HG02970 (cell line): Measurements from ENCODE around the gene HERC4.
"Not testable (repeated sequence)": the region's sequence is repeated elsewhere in the genome, so short reads cannot be mapped to it uniquely, and the experiment has no call there.

Source experiments
- ATAC-seq: cut with Tn5 transposase; IDR thresholded peaks from one replicate; pipeline ENCODE4 v1.9.1; 2021; ENCODE audit warnings: mild to moderate bottlenecking, moderate library complexity, moderate number of reproducible peaks; ENCODE audit not compliant: unreplicated experiment, low FRiP score

The HERC4 gene

GRCh38 chr10:68052463-68052862, 22.6 kb downstream of the HERC4 start:
- no peak for ATAC-seq

- no peak for ATAC-seq
Measured at GRCh38 chr10:68049289-68050078, 25.6 kb downstream of the HERC4 start.

- no peak for ATAC-seq
Measured at GRCh38 chr10:68047554-68048327, 27.3 kb downstream of the HERC4 start.

GRCh38 chr10:68047122-68047521, 28.0 kb downstream of the HERC4 start:
- no peak for ATAC-seq

GRCh38 chr10:68046642-68047041, 28.4 kb downstream of the HERC4 start:
- ATAC-seq = no peak

GRCh38 chr10:68043030-68043429, 32.1 kb downstream of the HERC4 start:
- no peak for ATAC-seq

GRCh38 chr10:68032113-68032512, 43.0 kb downstream of the HERC4 start:
- ATAC-seq = no peak

- no peak for ATAC-seq
Measured at GRCh38 chr10:68027429-68027828, 47.7 kb downstream of the HERC4 start.

GRCh38 chr10:68023292-68023691, 51.8 kb downstream of the HERC4 start:
- no peak for ATAC-seq

- ATAC-seq = not testable (repeated sequence)
Measured at GRCh38 chr10:68022324-68022723, 52.8 kb downstream of the HERC4 start.

- ATAC-seq = not testable (repeated sequence)
Measured at GRCh38 chr10:68016519-68016918, 58.6 kb downstream of the HERC4 start.

- no peak for ATAC-seq
Measured at GRCh38 chr10:68010426-68010940, 64.6 kb downstream of the HERC4 start.

GRCh38 chr10:68007356-68007755, 67.7 kb downstream of the HERC4 start:
- ATAC-seq = no peak

- ATAC-seq = no peak
Measured at GRCh38 chr10:68001539-68001938, 73.5 kb downstream of the HERC4 start.

GRCh38 chr10:68001000-68001399, 74.1 kb downstream of the HERC4 start:
- no peak for ATAC-seq

GRCh38 chr10:67990093-67990492, 85.0 kb downstream of the HERC4 start:
- no peak for ATAC-seq

- ATAC-seq = no peak
Measured at GRCh38 chr10:67988606-67989005, 86.5 kb downstream of the HERC4 start.

- not testable (repeated sequence) for ATAC-seq
Measured at GRCh38 chr10:67982603-67983002, 92.5 kb downstream of the HERC4 start.

GRCh38 chr10:67978749-67979148, 96.3 kb downstream of the HERC4 start:
- ATAC-seq = no peak

GRCh38 chr10:67977251-67977650, 97.8 kb downstream of the HERC4 start:
- ATAC-seq = no peak
